ENCODE results near the gene IP6K2.

IP6K2 gene

DNA sequence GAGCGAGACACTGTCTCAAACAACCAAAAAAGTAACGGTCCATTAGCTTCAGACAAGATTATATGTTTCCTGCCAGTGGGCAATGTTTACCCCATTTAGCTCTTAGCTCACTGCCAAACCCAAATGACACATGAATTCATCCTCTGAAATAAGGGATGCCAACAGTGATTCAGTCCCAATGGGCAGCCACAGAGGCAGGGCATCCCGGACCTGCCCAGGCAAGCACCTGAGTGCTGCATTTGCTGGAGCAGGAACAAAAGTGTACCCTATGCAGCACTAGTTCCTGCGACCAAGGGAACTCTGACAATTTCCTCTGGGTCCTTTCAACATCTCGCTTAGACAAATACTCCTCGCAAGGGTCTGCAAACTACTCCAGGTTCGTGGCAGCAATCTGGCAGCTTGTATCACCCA lies 8.0 kb downstream of the IP6K2 start:
- TF ChIP-seq, protein P1, sequence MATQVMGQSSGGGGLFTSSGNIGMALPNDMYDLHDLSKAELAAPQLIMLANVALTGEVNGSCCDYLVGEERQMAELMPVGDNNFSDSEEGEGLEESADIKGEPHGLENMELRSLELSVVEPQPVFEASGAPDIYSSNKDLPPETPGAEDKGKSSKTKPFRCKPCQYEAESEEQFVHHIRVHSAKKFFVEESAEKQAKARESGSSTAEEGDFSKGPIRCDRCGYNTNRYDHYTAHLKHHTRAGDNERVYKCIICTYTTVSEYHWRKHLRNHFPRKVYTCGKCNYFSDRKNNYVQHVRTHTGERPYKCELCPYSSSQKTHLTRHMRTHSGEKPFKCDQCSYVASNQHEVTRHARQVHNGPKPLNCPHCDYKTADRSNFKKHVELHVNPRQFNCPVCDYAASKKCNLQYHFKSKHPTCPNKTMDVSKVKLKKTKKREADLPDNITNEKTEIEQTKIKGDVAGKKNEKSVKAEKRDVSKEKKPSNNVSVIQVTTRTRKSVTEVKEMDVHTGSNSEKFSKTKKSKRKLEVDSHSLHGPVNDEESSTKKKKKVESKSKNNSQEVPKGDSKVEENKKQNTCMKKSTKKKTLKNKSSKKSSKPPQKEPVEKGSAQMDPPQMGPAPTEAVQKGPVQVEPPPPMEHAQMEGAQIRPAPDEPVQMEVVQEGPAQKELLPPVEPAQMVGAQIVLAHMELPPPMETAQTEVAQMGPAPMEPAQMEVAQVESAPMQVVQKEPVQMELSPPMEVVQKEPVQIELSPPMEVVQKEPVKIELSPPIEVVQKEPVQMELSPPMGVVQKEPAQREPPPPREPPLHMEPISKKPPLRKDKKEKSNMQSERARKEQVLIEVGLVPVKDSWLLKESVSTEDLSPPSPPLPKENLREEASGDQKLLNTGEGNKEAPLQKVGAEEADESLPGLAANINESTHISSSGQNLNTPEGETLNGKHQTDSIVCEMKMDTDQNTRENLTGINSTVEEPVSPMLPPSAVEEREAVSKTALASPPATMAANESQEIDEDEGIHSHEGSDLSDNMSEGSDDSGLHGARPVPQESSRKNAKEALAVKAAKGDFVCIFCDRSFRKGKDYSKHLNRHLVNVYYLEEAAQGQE (IDR thresholded peaks at IDR 0.05; ENCODE audit: low read depth) = no peak
- TF ChIP-seq ZBTB7A (IDR thresholded peaks at IDR 0.05; ENCODE audit: low read depth) (no peak), TAF1 (IDR thresholded peaks at IDR 0.05; ENCODE audit: low read depth) (no peak), EP300 (IDR thresholded peaks at IDR 0.05; ENCODE audit: borderline replicate concordance) (no peak), TEAD4 (IDR thresholded peaks at IDR 0.05) (no peak)
- TF ChIP-seq, protein P2, sequence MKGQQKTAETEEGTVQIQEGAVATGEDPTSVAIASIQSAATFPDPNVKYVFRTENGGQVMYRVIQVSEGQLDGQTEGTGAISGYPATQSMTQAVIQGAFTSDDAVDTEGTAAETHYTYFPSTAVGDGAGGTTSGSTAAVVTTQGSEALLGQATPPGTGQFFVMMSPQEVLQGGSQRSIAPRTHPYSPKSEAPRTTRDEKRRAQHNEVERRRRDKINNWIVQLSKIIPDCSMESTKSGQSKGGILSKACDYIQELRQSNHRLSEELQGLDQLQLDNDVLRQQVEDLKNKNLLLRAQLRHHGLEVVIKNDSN (IDR thresholded peaks at IDR 0.05) = no peak

DNA sequence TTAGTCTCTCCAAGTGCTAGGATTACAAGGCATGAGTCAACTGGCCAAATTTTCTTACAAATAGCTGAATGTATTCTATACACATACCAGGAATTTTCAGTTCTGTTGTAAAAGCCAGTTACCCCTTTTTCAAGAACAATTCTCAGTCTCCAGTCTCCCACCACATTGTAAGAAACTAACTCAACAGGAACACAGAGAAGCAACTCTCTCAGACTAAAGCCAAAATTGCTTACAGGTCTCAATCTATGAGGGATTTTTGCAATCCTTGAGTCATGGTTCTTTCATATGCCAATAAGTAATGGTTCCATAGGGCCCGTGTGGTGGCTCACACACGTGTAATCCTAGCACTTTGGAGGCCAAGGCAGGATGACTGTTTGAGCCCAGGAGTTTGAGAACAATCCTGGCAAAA lies 8.5 kb downstream of the IP6K2 start:
- TF ChIP-seq CEBPB (IDR thresholded peaks at IDR 0.05) = no peak
- TF ChIP-seq TEAD4 (IDR thresholded peaks at IDR 0.05) = no peak
- no peak for TF ChIP-seq CREB1 (IDR thresholded peaks at IDR 0.05; ENCODE audit: low read depth)
- TF ChIP-seq, protein P1 (IDR thresholded peaks at IDR 0.05; ENCODE audit: low read depth) = no peak
- TF ChIP-seq TCF12 (IDR thresholded peaks at IDR 0.05; ENCODE audit: low read depth) = no peak
- no peak for TF ChIP-seq YY1 (IDR thresholded peaks at IDR 0.05; ENCODE audit: low read depth)
- no peak for TF ChIP-seq NFIC (IDR thresholded peaks at IDR 0.05)
- TF ChIP-seq, protein P3, sequence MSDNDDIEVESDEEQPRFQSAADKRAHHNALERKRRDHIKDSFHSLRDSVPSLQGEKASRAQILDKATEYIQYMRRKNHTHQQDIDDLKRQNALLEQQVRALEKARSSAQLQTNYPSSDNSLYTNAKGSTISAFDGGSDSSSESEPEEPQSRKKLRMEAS (IDR thresholded peaks at IDR 0.05) = no peak
- no peak for TF ChIP-seq RAD21 (IDR thresholded peaks at IDR 0.05; ENCODE audit: low read depth)
- TF ChIP-seq TAF1 (IDR thresholded peaks at IDR 0.05; ENCODE audit: low read depth) = no peak
- no peak for TF ChIP-seq EP300 (IDR thresholded peaks at IDR 0.05; ENCODE audit: borderline replicate concordance)
- no peak for TF ChIP-seq ZBTB7A (IDR thresholded peaks at IDR 0.05; ENCODE audit: low read depth)
- TF ChIP-seq FOXM1 (IDR thresholded peaks at IDR 0.05; ENCODE audit: borderline replicate concordance, low read depth) = no peak
- TF ChIP-seq EGR1 (IDR thresholded peaks at IDR 0.05) = no peak

DNA sequence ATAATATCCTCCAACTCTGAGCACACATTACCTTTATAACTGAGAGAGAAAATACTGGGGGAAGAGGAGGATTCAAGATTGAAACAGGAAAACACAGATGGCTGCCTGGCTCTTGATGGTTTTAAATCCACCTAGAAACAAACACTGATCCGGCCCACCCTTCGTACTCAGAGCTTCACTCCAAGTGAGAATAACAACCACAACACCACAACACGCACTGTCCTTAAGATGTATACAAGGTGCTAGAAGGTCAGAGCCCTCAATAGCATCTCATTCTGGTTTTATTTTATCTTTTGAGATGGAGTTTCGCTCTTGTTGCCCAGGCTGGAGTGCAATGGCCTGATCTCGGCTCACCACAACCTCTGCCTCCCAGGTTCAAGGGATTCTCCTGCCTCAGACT lies 9.9 kb downstream of the IP6K2 start:
- TF ChIP-seq ZBTB7A (IDR thresholded peaks at IDR 0.05; ENCODE audit: low read depth) (no peak), TAF1 (IDR thresholded peaks at IDR 0.05; ENCODE audit: low read depth) (no peak), NFIC (IDR thresholded peaks at IDR 0.05) (no peak)
- TF ChIP-seq, protein P2 (IDR thresholded peaks at IDR 0.05) = no peak

- TF ChIP-seq, protein P2 (IDR thresholded peaks at IDR 0.05) = no peak
- no peak for TF ChIP-seq TEAD4 (IDR thresholded peaks at IDR 0.05)
- TF ChIP-seq, protein P1 (IDR thresholded peaks at IDR 0.05; ENCODE audit: low read depth) = no peak
Measured at GRCh38 chr3:48702320-48702920, 14.6 kb downstream of the IP6K2 start.

- no peak for TF ChIP-seq TEAD4 (IDR thresholded peaks at IDR 0.05)
- no peak for TF ChIP-seq CREB1 (IDR thresholded peaks at IDR 0.05; ENCODE audit: low read depth)
- no peak for TF ChIP-seq FOXM1 (IDR thresholded peaks at IDR 0.05; ENCODE audit: borderline replicate concordance, low read depth)
- TF ChIP-seq YY1 (IDR thresholded peaks at IDR 0.05; ENCODE audit: low read depth) = no peak
- TF ChIP-seq TAF1 (IDR thresholded peaks at IDR 0.05; ENCODE audit: low read depth) = no peak
- TF ChIP-seq, protein P1 (IDR thresholded peaks at IDR 0.05; ENCODE audit: low read depth) = no peak
- TF ChIP-seq, protein P2 (IDR thresholded peaks at IDR 0.05) = no peak
- no peak for TF ChIP-seq RAD21 (IDR thresholded peaks at IDR 0.05; ENCODE audit: low read depth)
- no peak for TF ChIP-seq TCF12 (IDR thresholded peaks at IDR 0.05; ENCODE audit: low read depth)
- TF ChIP-seq NFIC (IDR thresholded peaks at IDR 0.05) = no peak
- no peak for TF ChIP-seq CEBPB (IDR thresholded peaks at IDR 0.05)
- no peak for TF ChIP-seq ZBTB7A (IDR thresholded peaks at IDR 0.05; ENCODE audit: low read depth)
- TF ChIP-seq, protein P3 (IDR thresholded peaks at IDR 0.05) = no peak
- no peak for TF ChIP-seq EP300 (IDR thresholded peaks at IDR 0.05; ENCODE audit: borderline replicate concordance)
- TF ChIP-seq EGR1 (IDR thresholded peaks at IDR 0.05) = no peak
Measured at GRCh38 chr3:48700731-48701405, 16.2 kb downstream of the IP6K2 start.
